GM21723 (cell line): ENCODE data around the gene NUMBL.
A peak's percentile ranks its signal among the peaks of the same experiment; 100 is the strongest.

Experiments used
- ATAC-seq: cut with Tn5 transposase; IDR thresholded peaks from one replicate; pipeline ENCODE4 v1.9.1; 2021; ENCODE audit warnings: mild to moderate bottlenecking, moderate library complexity; ENCODE audit not compliant: unreplicated experiment

Gene NUMBL

GRCh38 chr19:40691421-40692211 lies 1.2 kb upstream of the NUMBL start:
- no peak for ATAC-seq

- peak; percentile 48 for ATAC-seq
Measured at GRCh38 chr19:40690693-40691420, 406 bp upstream of the NUMBL start.

GRCh38 chr19:40689339-40690049 lies 957 bp downstream of the NUMBL start:
- no peak for ATAC-seq

- no peak for ATAC-seq
Measured at GRCh38 chr19:40688987-40689338, 1.5 kb downstream of the NUMBL start.

GRCh38 chr19:40688309-40688708 lies 2.1 kb downstream of the NUMBL start:
- no peak for ATAC-seq

- ATAC-seq: no peak
Measured at GRCh38 chr19:40687525-40688016, 2.9 kb downstream of the NUMBL start.

- no peak for ATAC-seq
Measured at GRCh38 chr19:40686882-40687524, 3.4 kb downstream of the NUMBL start.

- ATAC-seq: no peak
Measured at GRCh38 chr19:40685563-40685962, 4.9 kb downstream of the NUMBL start.

GRCh38 chr19:40685016-40685526 lies 5.4 kb downstream of the NUMBL start:
- ATAC-seq: no peak

- no peak for ATAC-seq
Measured at GRCh38 chr19:40684280-40684679, 6.2 kb downstream of the NUMBL start.

GRCh38 chr19:40683437-40683836 lies 7.0 kb downstream of the NUMBL start:
- ATAC-seq: no peak

GRCh38 chr19:40682431-40682964 lies 8.0 kb downstream of the NUMBL start:
- ATAC-seq: no peak

GRCh38 chr19:40681039-40681438 lies 9.4 kb downstream of the NUMBL start:
- no peak for ATAC-seq

- ATAC-seq: no peak
Measured at GRCh38 chr19:40677156-40677555, 13.3 kb downstream of the NUMBL start.

- ATAC-seq: no peak
Measured at GRCh38 chr19:40674291-40674690, 16.2 kb downstream of the NUMBL start.

- no peak for ATAC-seq
Measured at GRCh38 chr19:40673397-40673796, 17.1 kb downstream of the NUMBL start.

- no peak for ATAC-seq
Measured at GRCh38 chr19:40672573-40673299, 17.7 kb downstream of the NUMBL start.

GRCh38 chr19:40672038-40672437 lies 18.4 kb downstream of the NUMBL start:
- ATAC-seq: no peak

- ATAC-seq: no peak
Measured at GRCh38 chr19:40671404-40671803, 19.0 kb downstream of the NUMBL start.
